ENCODE data around the gene ADAMTS13.
"Not testable (repeated sequence)": the region's sequence is repeated elsewhere in the genome, so short reads cannot be mapped to it uniquely, and the experiment has no call there.

- TF ChIP-seq, protein P1, sequence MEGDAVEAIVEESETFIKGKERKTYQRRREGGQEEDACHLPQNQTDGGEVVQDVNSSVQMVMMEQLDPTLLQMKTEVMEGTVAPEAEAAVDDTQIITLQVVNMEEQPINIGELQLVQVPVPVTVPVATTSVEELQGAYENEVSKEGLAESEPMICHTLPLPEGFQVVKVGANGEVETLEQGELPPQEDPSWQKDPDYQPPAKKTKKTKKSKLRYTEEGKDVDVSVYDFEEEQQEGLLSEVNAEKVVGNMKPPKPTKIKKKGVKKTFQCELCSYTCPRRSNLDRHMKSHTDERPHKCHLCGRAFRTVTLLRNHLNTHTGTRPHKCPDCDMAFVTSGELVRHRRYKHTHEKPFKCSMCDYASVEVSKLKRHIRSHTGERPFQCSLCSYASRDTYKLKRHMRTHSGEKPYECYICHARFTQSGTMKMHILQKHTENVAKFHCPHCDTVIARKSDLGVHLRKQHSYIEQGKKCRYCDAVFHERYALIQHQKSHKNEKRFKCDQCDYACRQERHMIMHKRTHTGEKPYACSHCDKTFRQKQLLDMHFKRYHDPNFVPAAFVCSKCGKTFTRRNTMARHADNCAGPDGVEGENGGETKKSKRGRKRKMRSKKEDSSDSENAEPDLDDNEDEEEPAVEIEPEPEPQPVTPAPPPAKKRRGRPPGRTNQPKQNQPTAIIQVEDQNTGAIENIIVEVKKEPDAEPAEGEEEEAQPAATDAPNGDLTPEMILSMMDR (IDR thresholded peaks at IDR 0.05) = not testable (repeated sequence)
- not testable (repeated sequence) for TF ChIP-seq POLR2A (IDR thresholded peaks at IDR 0.05)
Observed at GRCh38 chr9:133377280-133377679, 44.9 kb upstream of the ADAMTS13 start.
